Upper lobe of right lung (tissue), 1 donor: ENCODE results near the gene GCM1. TPM values are rescaled to one million over a fixed set of nuclear protein-coding genes. Genes with fewer than 3 reads are reported as not detected.

Experiments used
- ATAC-seq: fragments of 200-7000 bp; cut with Tn5 transposase; one replicate; pipeline ENCODE4 v1.9.1; 2020; ENCODE audit warnings: mild to moderate bottlenecking, moderate library complexity
- DNase-seq: peaks from one replicate; pipeline ENCODE4 v3.0.0-alpha.2; 2020
- H3K27ac ChIP-seq: fragments of 200-600 bp; one replicate; pipeline ENCODE4 v1.8.0; 2022
- H3K27me3 ChIP-seq: fragments of 200-600 bp; one replicate; pipeline ENCODE4 v1.8.0; 2022; ENCODE audit warnings: mild to moderate bottlenecking
- H3K36me3 ChIP-seq: fragments of 200-600 bp; one replicate; pipeline ENCODE4 v1.8.0; 2022
- H3K4me1 ChIP-seq: fragments of 200-600 bp; one replicate; pipeline ENCODE4 v1.8.0; 2022
- H3K4me3 ChIP-seq: fragments of 200-600 bp; one replicate; pipeline ENCODE4 v1.8.0; 2022; ENCODE audit warnings: mild to moderate bottlenecking
- H3K9me3 ChIP-seq: fragments of 200-600 bp; one replicate; pipeline ENCODE4 v1.8.0; 2022
- intact Hi-C: fragments of 100-400 bp; cut with DNase I; formaldehyde crosslinking; loops from one replicate; pipeline ENCODE4 v1.11.0; 2022
- total RNA-seq: library from RNA; stranded (reverse); fragmentation: NEBNext Ultra II Directional; extraction: Animal tissue kit (Norgen Biotek cat#: 25700); gene quantifications from one replicate; pipeline ENCODE4 v1.2.1, GENCODE V29; 2021
- TF ChIP-seq, protein P1 (sequence below): fragments of 200-600 bp; IDR thresholded peaks from one replicate; pipeline ENCODE4 v1.8.0; 2022; ENCODE audit warnings: antibody characterized with exemption
- donor health status: DM: no; HTN: yes; CAD: no; lungs with severe emphysema.

The GCM1 gene
- total RNA-seq, 1 donor from 2014 or later, result not detected

DNA sequence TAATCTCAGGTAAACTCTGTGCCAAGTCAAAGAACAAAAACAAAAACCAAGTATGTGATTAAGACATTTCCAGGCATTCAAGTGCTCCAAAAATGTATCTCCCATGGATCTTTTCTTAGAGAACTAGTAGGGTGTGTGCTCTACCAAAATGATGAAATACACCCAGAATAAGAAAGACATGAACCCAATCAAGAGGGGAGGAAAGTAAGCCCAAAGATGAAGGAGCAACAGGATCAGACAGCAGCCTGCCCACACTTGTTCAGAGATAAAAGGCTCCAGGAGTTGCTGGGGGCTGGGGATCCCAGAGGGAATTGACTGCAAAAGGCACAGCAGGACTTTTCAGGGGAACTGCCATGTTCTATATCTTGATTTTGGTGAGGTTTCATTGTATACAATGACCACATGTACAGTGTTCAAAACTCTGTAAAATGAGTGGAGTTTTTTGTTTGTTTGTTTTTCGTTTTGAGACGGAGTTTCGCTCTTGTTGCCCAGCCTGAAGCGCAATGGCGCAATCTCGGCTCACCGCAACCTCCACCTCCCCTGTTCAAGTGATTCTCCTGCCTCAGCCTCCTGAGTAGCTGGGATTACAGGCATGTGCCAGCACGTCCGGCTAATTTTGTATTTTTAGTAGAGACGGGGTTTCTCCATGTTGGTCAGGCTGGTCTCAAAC, 24.4 kb downstream of the GCM1 start:
- ATAC-seq, result no peak
- TF ChIP-seq, protein P1, sequence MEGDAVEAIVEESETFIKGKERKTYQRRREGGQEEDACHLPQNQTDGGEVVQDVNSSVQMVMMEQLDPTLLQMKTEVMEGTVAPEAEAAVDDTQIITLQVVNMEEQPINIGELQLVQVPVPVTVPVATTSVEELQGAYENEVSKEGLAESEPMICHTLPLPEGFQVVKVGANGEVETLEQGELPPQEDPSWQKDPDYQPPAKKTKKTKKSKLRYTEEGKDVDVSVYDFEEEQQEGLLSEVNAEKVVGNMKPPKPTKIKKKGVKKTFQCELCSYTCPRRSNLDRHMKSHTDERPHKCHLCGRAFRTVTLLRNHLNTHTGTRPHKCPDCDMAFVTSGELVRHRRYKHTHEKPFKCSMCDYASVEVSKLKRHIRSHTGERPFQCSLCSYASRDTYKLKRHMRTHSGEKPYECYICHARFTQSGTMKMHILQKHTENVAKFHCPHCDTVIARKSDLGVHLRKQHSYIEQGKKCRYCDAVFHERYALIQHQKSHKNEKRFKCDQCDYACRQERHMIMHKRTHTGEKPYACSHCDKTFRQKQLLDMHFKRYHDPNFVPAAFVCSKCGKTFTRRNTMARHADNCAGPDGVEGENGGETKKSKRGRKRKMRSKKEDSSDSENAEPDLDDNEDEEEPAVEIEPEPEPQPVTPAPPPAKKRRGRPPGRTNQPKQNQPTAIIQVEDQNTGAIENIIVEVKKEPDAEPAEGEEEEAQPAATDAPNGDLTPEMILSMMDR, result no peak
- no peak for DNase-seq
- Histone ChIP-seq H3K36me3 (no peaks in the 10 kb centered on the region), H3K4me3 (no peak overlapping the region), H3K4me1 (no peaks in the 10 kb centered on the region), H3K27ac (no peak overlapping the region), H3K27me3 (no peaks in the 10 kb centered on the region), H3K9me3 (no peaks in the 10 kb centered on the region)
- intact Hi-C loops, result no loop called here

DNA sequence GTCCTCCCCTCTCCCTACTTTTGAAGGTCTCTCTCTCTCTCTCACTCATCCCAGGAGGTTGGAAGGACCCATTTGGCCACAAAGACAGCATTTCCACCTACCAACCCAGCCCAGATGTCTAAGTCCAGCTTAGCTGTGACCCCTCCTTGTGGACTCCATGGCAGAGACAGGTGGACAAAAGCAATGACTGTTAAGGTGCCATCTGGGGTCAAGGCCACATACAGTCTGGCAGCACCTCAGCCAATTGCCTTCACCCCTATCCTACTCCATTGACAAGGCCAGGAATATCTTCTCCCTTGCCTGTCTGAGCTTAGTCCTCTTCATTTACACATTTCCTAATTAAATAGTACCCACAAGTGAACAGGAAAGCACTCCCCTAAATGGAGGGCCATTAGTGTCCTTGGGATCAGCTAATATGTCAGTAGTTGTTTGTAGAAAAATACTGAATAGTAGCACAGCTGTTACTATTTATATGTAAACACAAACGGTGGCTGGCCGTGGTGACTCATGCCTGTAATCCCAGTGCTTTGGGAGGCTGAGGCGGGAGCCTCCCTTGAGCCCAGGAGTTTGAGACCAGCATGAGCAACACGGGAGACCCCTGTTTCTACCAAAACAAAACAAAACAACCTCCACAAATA, 28.8 kb downstream of the GCM1 start:
- Histone ChIP-seq H3K27me3 (no peaks in the 10 kb centered on the region), H3K27ac (no peak overlapping the region), H3K9me3 (no peaks in the 10 kb centered on the region), H3K4me1 (no peaks in the 10 kb centered on the region), H3K36me3 (no peaks in the 10 kb centered on the region), H3K4me3 (no peak overlapping the region)
- TF ChIP-seq, protein P1, result no peak
- intact Hi-C loops, result no loop called here
- DNase-seq (no peak), ATAC-seq (no peak)

- no peaks in the 10 kb centered on the region for H3K36me3 ChIP-seq
- H3K4me1 ChIP-seq, result no peaks in the 10 kb centered on the region
- H3K27me3 ChIP-seq, result no peaks in the 10 kb centered on the region
- no peak overlapping the region for H3K27ac ChIP-seq
- intact Hi-C loops, result no loop called here
- DNase-seq, result no peak
- TF ChIP-seq, protein P1, result no peak
- ATAC-seq, result no peak
- no peak overlapping the region for H3K4me3 ChIP-seq
- H3K9me3 ChIP-seq, result no peaks in the 10 kb centered on the region
These were observed 29.3 kb downstream of the GCM1 start for GRCh38 chr6:53119349-53119748.

DNA sequence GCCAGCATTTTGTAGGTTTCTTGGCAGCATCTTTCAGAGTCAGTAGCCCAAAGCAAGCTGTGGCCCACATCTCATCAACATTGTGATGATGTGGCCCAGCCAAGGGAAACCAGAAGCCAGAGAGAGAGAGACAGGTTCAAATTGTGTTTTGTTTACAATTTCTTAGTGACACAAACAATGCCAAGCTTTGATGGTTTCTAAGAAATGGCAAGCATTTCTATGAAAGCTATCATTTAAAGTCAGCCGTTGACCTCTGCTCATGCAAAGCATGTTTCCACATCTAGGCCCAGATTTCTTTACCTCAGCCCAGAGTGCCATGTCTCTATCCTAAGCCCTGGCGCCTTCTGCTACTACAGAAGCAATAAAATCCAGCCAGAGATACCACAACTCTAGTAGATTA, 32.9 kb downstream of the GCM1 start:
- Histone ChIP-seq H3K4me3 (no peak overlapping the region), H3K36me3 (no peaks in the 10 kb centered on the region), H3K4me1 (no peaks in the 10 kb centered on the region), H3K27ac (no peak overlapping the region), H3K9me3 (no peaks in the 10 kb centered on the region), H3K27me3 (no peaks in the 10 kb centered on the region)
- ATAC-seq, result no peak
- DNase-seq, result no peak
- intact Hi-C loops, result no loop called here
- TF ChIP-seq, protein P1, result no peak

DNA sequence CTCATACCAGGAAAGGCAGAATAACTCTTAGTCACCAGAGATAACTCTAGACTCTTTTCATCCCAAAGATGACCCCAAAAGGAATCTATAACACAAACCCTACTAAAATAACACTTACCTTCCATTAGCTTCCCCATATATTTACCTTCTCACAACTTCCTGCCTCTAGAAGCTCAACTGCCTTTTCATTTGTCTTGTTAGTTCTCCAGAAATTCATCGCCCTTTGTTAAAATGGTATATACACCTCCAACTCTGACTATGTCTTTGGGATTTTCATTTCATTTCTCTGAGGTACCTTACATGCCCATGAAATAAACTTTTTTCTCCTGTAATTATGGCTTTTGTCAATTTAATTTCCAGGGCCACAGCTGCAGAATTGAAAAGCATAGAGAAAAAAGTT, 33.5 kb downstream of the GCM1 start:
- TF ChIP-seq, protein P1, result no peak
- ATAC-seq (no peak), DNase-seq (no peak)
- Histone ChIP-seq H3K27ac (no peak overlapping the region), H3K36me3 (no peaks in the 10 kb centered on the region), H3K4me1 (no peaks in the 10 kb centered on the region), H3K27me3 (no peaks in the 10 kb centered on the region), H3K4me3 (no peak overlapping the region), H3K9me3 (no peaks in the 10 kb centered on the region)
- intact Hi-C loops, result no loop called here
